GM23338 (cell line): ENCODE data around the gene RASL11B. TPM values are rescaled to one million over a fixed set of nuclear protein-coding genes. Genes with fewer than 3 reads are reported as not detected.

Experiments used
- ATAC-seq: fragments of 200-7000 bp; cut with Tn5 transposase; 3 replicates; pipeline ENCODE4 v1.9.1; 2020
- DNase-seq: peaks from one replicate; pipeline ENCODE4 v3.0.0-alpha.2; 2015; ENCODE audit warnings: low spot score
- H2AFZ ChIP-seq: fragments of 200-600 bp; sonication (generic); 2 replicates; pipeline ENCODE4 v1.8.0; 2016; ENCODE audit warnings: antibody characterized with exemption, mild to moderate bottlenecking, moderate library complexity
- H3F3A ChIP-seq: fragments of 200-600 bp; sonication (generic); replicated peaks from 2 replicates; pipeline ENCODE4 v1.8.0; 2017; ENCODE audit warnings: antibody characterized with exemption, mixed run types, low read depth
- H3K27ac ChIP-seq: fragments of 200-600 bp; sonication (generic); 2 replicates; pipeline ENCODE4 v1.6.1; 2016; ENCODE audit warnings: low read depth
- H3K27me3 ChIP-seq: fragments of 200-600 bp; sonication (generic); 2 replicates; pipeline ENCODE4 v1.8.0; 2016; ENCODE audit warnings: mild to moderate bottlenecking, mixed run types, moderate library complexity; ENCODE audit not compliant: insufficient read depth
- H3K36me3 ChIP-seq: fragments of 200-600 bp; sonication (generic); 2 replicates; pipeline ENCODE4 v1.8.0; 2016; ENCODE audit warnings: mild to moderate bottlenecking; ENCODE audit not compliant: insufficient read depth
- H3K4me1 ChIP-seq: fragments of 200-600 bp; sonication (generic); 2 replicates; pipeline ENCODE4 v1.8.0; 2016; ENCODE audit warnings: mild to moderate bottlenecking, moderate library complexity; ENCODE audit not compliant: insufficient read depth
- H3K4me2 ChIP-seq: fragments of 200-600 bp; sonication (generic); 2 replicates; pipeline ENCODE4 v1.7.1; 2017; ENCODE audit warnings: mixed run types
- H3K4me3 ChIP-seq: fragments of 200-600 bp; sonication (generic); 2 replicates; pipeline ENCODE4 v1.6.1; 2016; ENCODE audit warnings: mixed run types
- H3K79me2 ChIP-seq: fragments of 200-600 bp; sonication (generic); replicated peaks from 2 replicates; pipeline ENCODE4 v1.8.0; 2017; ENCODE audit warnings: mild to moderate bottlenecking; ENCODE audit not compliant: insufficient read depth
- H3K9me2 ChIP-seq: fragments of 200-600 bp; sonication (generic); 2 replicates; pipeline ENCODE4 v1.8.0; 2017; ENCODE audit not compliant: insufficient read depth
- H4K20me1 ChIP-seq: fragments of 200-600 bp; sonication (generic); replicated peaks from 2 replicates; pipeline ENCODE4 v1.8.0; 2017; ENCODE audit warnings: mild to moderate bottlenecking; ENCODE audit not compliant: insufficient read depth
- H3K27ac Mint-ChIP-seq: 2 replicates; pipeline ENCODE4 v1.8.0; 2020; ENCODE audit warnings: inconsistent platforms, mild to moderate bottlenecking, moderate library complexity, mixed read lengths
- H3K27me3 Mint-ChIP-seq: 3 replicates; pipeline ENCODE4 v1.8.0; 2022; ENCODE audit warnings: low read depth, mild to moderate bottlenecking, moderate library complexity, mixed read lengths, inconsistent platforms; ENCODE audit not compliant: insufficient read depth, poor library complexity
- H3K36me3 Mint-ChIP-seq: 3 replicates; pipeline ENCODE4 v1.8.0; 2021; ENCODE audit warnings: low read depth, mild to moderate bottlenecking, inconsistent platforms, moderate library complexity, mixed read lengths
- H3K4me1 Mint-ChIP-seq: 3 replicates; pipeline ENCODE4 v1.8.0; 2020; ENCODE audit warnings: mild to moderate bottlenecking, inconsistent platforms, mixed read lengths
- H3K4me3 Mint-ChIP-seq: 3 replicates; pipeline ENCODE4 v1.8.0; 2021; ENCODE audit warnings: moderate library complexity, mild to moderate bottlenecking, inconsistent platforms, mixed read lengths
- H3K9me3 Mint-ChIP-seq: 3 replicates; pipeline ENCODE4 v1.8.0; 2020; ENCODE audit warnings: moderate library complexity, mild to moderate bottlenecking, inconsistent platforms, mixed read lengths
- CREB1 ChIP-seq: fragments of 250-450 bp; sonication (Bioruptor Pico); IDR thresholded peaks from 2 replicates; pipeline ENCODE4 v1.5.0; 2020; ENCODE audit warnings: low read depth, mild to moderate bottlenecking, moderate library complexity
- EZH2 ChIP-seq: fragments of 200-600 bp; sonication (generic); IDR thresholded peaks from one replicate; pipeline ENCODE4 v1.8.0; 2017; ENCODE audit warnings: antibody characterized with exemption, mild to moderate bottlenecking, low read depth; ENCODE audit not compliant: unreplicated experiment
- EZH2phosphoT487 ChIP-seq: fragments of 200-600 bp; sonication (generic); IDR thresholded peaks from one replicate; pipeline ENCODE4 v1.8.1; 2018; ENCODE audit warnings: antibody characterized with exemption; ENCODE audit not compliant: unreplicated experiment
- JUNB ChIP-seq: IDR thresholded peaks from one replicate; pipeline ENCODE4 v1.6.1; 2016; ENCODE audit warnings: antibody characterized with exemption; ENCODE audit not compliant: unreplicated experiment
- POLR2AphosphoS5 ChIP-seq: IDR thresholded peaks from 2 replicates; pipeline ENCODE4 v1.6.1; 2016; ENCODE audit warnings: antibody characterized with exemption, low read depth
- ZNF114 ChIP-seq: fragments of 250-450 bp; sonication (Bioruptor Pico); IDR thresholded peaks from 2 replicates; pipeline ENCODE4 v1.5.0; 2020; ENCODE audit warnings: mild to moderate bottlenecking, moderate library complexity
- ZNF331 ChIP-seq: fragments of 250-450 bp; sonication (Bioruptor Pico); IDR thresholded peaks from 2 replicates; pipeline ENCODE4 v1.5.0; 2020; ENCODE audit warnings: low read depth, mild to moderate bottlenecking, moderate library complexity
- polyA plus RNA-seq: library from polyadenylated mRNA; unstranded; fragments of >200 nt; fragmentation: Nextera tagmentation; extraction: Ambion mirVana; gene quantifications from 2 replicates; pipeline ENCODE4 v1.2.1, GENCODE V29; 2016
- total RNA-seq: library from RNA; depleted of rRNA; stranded (reverse); fragments of >200 nt; shearing (Covaris generic); gene quantifications from 2 replicates; pipeline ENCODE4 v1.2.3, GENCODE V29; 2014
- TF ChIP-seq, protein P1 (sequence below): IDR thresholded peaks from one replicate; pipeline ENCODE4 v1.6.1; 2018; ENCODE audit warnings: antibody characterized with exemption; ENCODE audit not compliant: unreplicated experiment
- TF ChIP-seq, protein P2 (sequence below): IDR thresholded peaks from 2 replicates; pipeline ENCODE4 v1.6.1; 2016; ENCODE audit warnings: antibody characterized with exemption
- TF ChIP-seq, protein P3 (sequence below): fragments of 250-450 bp; sonication (Bioruptor Pico); IDR thresholded peaks from 2 replicates; pipeline ENCODE4 v1.5.0; 2020; ENCODE audit warnings: mild to moderate bottlenecking, moderate library complexity

RASL11B gene
- total and polyA plus RNA-seq, 2 experiments from 2014 or later = 69.7 to 100.0 TPM

DNA sequence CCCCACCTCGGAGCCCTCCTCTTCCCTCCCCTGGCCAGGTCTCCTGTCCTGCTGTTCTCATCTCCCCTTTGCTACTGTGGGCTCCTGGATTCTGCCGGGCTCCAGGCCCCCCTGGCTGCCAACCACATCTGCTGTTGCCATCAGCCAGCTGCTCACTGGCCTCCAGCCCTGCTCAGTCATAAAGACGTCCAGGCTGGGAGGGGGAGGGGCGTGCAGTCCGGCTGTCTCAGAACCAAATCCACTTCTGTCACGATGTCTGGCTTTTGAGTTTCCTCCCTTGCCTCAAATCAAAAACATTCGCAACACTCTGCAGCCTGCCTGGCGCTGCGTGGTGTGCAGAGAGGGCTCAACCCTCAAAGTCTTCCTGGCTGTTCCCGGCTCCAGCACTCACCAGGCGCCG is 7.1 kb downstream of the RASL11B start:
- Histone ChIP-seq H3K4me1 (peaks cover 40% of the 10 kb centered on the region), H3K27ac (no peak overlapping the region), H2AFZ (no peak overlapping the region), H3K36me3 (peaks cover 28% of the 10 kb centered on the region), H3F3A (peaks cover 39% of the 10 kb centered on the region), H3K4me2 (no peak overlapping the region), H3K4me3 (no peak overlapping the region), H3K27me3 (no peaks in the 10 kb centered on the region), H4K20me1 (peaks cover 19% of the 10 kb centered on the region), H3K9me2 (no peaks in the 10 kb centered on the region; the same call in 1 of the 2 replicates), H3K79me2 (peaks cover 15% of the 10 kb centered on the region)
- peaks cover 77% of the 10 kb centered on the region for H3K4me1 Mint-ChIP-seq
- TF ChIP-seq CREB1 (no peak), ZNF114 (CRISPR knock-in tag) (no peak), EZH2phosphoT487 (no peak)
- TF ChIP-seq, protein P1, sequence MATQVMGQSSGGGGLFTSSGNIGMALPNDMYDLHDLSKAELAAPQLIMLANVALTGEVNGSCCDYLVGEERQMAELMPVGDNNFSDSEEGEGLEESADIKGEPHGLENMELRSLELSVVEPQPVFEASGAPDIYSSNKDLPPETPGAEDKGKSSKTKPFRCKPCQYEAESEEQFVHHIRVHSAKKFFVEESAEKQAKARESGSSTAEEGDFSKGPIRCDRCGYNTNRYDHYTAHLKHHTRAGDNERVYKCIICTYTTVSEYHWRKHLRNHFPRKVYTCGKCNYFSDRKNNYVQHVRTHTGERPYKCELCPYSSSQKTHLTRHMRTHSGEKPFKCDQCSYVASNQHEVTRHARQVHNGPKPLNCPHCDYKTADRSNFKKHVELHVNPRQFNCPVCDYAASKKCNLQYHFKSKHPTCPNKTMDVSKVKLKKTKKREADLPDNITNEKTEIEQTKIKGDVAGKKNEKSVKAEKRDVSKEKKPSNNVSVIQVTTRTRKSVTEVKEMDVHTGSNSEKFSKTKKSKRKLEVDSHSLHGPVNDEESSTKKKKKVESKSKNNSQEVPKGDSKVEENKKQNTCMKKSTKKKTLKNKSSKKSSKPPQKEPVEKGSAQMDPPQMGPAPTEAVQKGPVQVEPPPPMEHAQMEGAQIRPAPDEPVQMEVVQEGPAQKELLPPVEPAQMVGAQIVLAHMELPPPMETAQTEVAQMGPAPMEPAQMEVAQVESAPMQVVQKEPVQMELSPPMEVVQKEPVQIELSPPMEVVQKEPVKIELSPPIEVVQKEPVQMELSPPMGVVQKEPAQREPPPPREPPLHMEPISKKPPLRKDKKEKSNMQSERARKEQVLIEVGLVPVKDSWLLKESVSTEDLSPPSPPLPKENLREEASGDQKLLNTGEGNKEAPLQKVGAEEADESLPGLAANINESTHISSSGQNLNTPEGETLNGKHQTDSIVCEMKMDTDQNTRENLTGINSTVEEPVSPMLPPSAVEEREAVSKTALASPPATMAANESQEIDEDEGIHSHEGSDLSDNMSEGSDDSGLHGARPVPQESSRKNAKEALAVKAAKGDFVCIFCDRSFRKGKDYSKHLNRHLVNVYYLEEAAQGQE = no peak
- TF ChIP-seq, protein P2, sequence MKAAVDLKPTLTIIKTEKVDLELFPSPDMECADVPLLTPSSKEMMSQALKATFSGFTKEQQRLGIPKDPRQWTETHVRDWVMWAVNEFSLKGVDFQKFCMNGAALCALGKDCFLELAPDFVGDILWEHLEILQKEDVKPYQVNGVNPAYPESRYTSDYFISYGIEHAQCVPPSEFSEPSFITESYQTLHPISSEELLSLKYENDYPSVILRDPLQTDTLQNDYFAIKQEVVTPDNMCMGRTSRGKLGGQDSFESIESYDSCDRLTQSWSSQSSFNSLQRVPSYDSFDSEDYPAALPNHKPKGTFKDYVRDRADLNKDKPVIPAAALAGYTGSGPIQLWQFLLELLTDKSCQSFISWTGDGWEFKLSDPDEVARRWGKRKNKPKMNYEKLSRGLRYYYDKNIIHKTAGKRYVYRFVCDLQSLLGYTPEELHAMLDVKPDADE = no peak
- no peak overlapping the region for H3K4me3 Mint-ChIP-seq
- DNase-seq = no peak
- no peaks in the 10 kb centered on the region for H3K27me3 Mint-ChIP-seq
- peaks cover 44% of the 10 kb centered on the region for H3K36me3 Mint-ChIP-seq
- no peak overlapping the region for H3K27ac Mint-ChIP-seq
- ATAC-seq = no peak; the same call in 2 of the 3 replicates
- peaks cover 3% of the 10 kb centered on the region; the same call in 2 of the 3 replicates for H3K9me3 Mint-ChIP-seq

DNA sequence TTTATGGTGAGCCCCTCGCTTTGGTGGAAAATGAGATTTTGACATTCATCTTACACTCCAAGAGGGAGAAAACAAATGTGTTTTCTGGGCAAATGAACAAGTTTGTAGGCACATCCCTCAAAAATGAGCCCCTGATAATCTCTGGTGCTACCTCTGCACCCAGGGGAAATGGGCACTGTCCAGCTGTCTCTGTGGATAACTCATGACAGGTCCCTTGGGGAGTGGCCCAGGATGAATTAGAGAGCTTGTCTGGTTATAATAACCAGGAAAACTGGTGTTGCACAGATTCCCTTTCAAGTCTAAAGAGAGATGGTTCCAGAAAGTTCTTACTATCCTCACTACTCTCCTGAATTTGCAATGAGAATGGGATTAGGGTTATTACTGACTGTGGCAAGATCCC is 7.5 kb downstream of the RASL11B start:
- Histone ChIP-seq H2AFZ (no peak overlapping the region), H3K4me1 (peaks cover 40% of the 10 kb centered on the region), H4K20me1 (peaks cover 14% of the 10 kb centered on the region), H3K79me2 (peaks cover 10% of the 10 kb centered on the region), H3K36me3 (peaks cover 24% of the 10 kb centered on the region), H3K27me3 (no peaks in the 10 kb centered on the region), H3F3A (peaks cover 34% of the 10 kb centered on the region), H3K4me2 (no peak overlapping the region), H3K27ac (no peak overlapping the region), H3K4me3 (no peak overlapping the region), H3K9me2 (no peaks in the 10 kb centered on the region; the same call in 1 of the 2 replicates)
- DNase-seq (no peak), ATAC-seq (no peak)
- Mint-ChIP-seq H3K27ac (no peak overlapping the region), H3K9me3 (peaks cover 3% of the 10 kb centered on the region; the same call in 2 of the 3 replicates), H3K27me3 (no peaks in the 10 kb centered on the region), H3K4me1 (peaks cover 77% of the 10 kb centered on the region), H3K36me3 (peaks cover 40% of the 10 kb centered on the region), H3K4me3 (no peak overlapping the region)
- no peak for TF ChIP-seq ZNF114 (CRISPR knock-in tag)
- TF ChIP-seq EZH2 = no peak
- TF ChIP-seq POLR2AphosphoS5 = no peak
- no peak for TF ChIP-seq ZNF331 (CRISPR knock-in tag)
- TF ChIP-seq, protein P2 = no peak
- no peak for TF ChIP-seq JUNB
- no peak for TF ChIP-seq EZH2phosphoT487
- TF ChIP-seq, protein P3, sequence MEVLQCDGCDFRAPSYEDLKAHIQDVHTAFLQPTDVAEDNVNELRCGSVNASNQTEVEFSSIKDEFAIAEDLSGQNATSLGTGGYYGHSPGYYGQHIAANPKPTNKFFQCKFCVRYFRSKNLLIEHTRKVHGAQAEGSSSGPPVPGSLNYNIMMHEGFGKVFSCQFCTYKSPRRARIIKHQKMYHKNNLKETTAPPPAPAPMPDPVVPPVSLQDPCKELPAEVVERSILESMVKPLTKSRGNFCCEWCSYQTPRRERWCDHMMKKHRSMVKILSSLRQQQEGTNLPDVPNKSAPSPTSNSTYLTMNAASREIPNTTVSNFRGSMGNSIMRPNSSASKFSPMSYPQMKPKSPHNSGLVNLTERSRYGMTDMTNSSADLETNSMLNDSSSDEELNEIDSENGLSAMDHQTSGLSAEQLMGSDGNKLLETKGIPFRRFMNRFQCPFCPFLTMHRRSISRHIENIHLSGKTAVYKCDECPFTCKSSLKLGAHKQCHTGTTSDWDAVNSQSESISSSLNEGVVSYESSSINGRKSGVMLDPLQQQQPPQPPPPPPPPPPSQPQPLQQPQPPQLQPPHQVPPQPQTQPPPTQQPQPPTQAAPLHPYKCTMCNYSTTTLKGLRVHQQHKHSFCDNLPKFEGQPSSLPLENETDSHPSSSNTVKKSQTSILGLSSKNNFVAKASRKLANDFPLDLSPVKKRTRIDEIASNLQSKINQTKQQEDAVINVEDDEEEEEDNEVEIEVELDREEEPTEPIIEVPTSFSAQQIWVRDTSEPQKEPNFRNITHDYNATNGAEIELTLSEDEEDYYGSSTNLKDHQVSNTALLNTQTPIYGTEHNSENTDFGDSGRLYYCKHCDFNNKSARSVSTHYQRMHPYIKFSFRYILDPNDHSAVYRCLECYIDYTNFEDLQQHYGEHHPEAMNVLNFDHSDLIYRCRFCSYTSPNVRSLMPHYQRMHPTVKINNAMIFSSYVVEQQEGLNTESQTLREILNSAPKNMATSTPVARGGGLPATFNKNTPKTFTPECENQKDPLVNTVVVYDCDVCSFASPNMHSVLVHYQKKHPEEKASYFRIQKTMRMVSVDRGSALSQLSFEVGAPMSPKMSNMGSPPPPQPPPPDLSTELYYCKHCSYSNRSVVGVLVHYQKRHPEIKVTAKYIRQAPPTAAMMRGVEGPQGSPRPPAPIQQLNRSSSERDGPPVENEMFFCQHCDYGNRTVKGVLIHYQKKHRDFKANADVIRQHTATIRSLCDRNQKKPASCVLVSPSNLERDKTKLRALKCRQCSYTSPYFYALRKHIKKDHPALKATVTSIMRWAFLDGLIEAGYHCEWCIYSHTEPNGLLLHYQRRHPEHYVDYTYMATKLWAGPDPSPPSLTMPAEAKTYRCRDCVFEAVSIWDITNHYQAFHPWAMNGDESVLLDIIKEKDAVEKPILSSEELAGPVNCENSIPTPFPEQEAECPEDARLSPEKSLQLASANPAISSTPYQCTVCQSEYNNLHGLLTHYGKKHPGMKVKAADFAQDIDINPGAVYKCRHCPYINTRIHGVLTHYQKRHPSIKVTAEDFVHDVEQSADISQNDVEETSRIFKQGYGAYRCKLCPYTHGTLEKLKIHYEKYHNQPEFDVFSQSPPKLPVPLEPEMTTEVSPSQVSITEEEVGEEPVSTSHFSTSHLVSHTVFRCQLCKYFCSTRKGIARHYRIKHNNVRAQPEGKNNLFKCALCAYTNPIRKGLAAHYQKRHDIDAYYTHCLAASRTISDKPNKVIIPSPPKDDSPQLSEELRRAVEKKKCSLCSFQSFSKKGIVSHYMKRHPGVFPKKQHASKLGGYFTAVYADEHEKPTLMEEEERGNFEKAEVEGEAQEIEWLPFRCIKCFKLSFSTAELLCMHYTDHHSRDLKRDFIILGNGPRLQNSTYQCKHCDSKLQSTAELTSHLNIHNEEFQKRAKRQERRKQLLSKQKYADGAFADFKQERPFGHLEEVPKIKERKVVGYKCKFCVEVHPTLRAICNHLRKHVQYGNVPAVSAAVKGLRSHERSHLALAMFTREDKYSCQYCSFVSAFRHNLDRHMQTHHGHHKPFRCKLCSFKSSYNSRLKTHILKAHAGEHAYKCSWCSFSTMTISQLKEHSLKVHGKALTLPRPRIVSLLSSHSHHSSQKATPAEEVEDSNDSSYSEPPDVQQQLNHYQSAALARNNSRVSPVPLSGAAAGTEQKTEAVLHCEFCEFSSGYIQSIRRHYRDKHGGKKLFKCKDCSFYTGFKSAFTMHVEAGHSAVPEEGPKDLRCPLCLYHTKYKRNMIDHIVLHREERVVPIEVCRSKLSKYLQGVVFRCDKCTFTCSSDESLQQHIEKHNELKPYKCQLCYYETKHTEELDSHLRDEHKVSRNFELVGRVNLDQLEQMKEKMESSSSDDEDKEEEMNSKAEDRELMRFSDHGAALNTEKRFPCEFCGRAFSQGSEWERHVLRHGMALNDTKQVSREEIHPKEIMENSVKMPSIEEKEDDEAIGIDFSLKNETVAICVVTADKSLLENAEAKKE (CRISPR knock-in tag) = no peak
